SK-N-SH (cell line): Measurements from ENCODE around the gene MORN5. TPM values are rescaled to one million over a fixed set of nuclear protein-coding genes. Genes with fewer than 3 reads are reported as not detected.
A peak's percentile ranks its signal among the peaks of the same experiment; 100 is the strongest.

ENCODE experiments used
- CTCF ChIA-PET: fragments of 300-600, 350-600 bp; formaldehyde crosslinking; extraction: SDS; loops from one replicate; lab custom pipeline; 2021; lab: Yijun Ruan, JAX
- POLR2A ChIA-PET: fragments of 350-600 bp; sonication (Branson Sonifier 250); formaldehyde crosslinking; extraction: SDS; loops from one replicate; lab custom pipeline; 2020; ENCODE audit warnings: antibody characterized with exemption, inconsistent platforms; lab: Yijun Ruan, JAX
- DNase-seq: peaks from one replicate; pipeline ENCODE4 v3.0.0; 2012
- H2AFZ ChIP-seq: fragments of 200-600 bp; sonication (generic); 2 replicates; pipeline ENCODE4 v1.8.1; 2016; ENCODE audit warnings: antibody characterized with exemption, mild to moderate bottlenecking, low read depth
- H3F3A ChIP-seq: fragments of 200-600 bp; sonication (generic); replicated peaks from 2 replicates; pipeline ENCODE3; 2016; ENCODE audit warnings: antibody characterized with exemption, mild to moderate bottlenecking; ENCODE audit not compliant: insufficient read depth
- H3K27ac ChIP-seq, 2 experiments: fragments of 200-500 bp in 1 of 2; fragments of 200-600 bp in 1 of 2; sonication (Bioruptor generic) in 1 of 2; sonication (generic), shearing (Covaris generic) in 1 of 2; 2 replicates each; pipeline versions ENCODE4 v1.5.1 to v1.6.1; 2014 to 2016; ENCODE audit warnings: low read depth in 2 of 2, inconsistent platforms in 1 of 2, low read length in 1 of 2, mild to moderate bottlenecking in 1 of 2, mixed read lengths in 1 of 2
- H3K27me3 ChIP-seq: fragments of 200-600 bp; sonication (generic), shearing (Covaris generic); 2 replicates; pipeline ENCODE4 v1.6.1; 2016; ENCODE audit warnings: mixed run types; ENCODE audit not compliant: insufficient read depth
- H3K36me3 ChIP-seq, 2 experiments: fragments of 200-500 bp in 1 of 2; fragments of 200-600 bp in 1 of 2; sonication (Bioruptor generic) in 1 of 2; sonication (generic) in 1 of 2; replicated peaks in 1 of 2; 2 replicates each; pipeline versions ENCODE3 to v1.5.1; 2014 to 2016; ENCODE audit warnings: low read length in 1 of 2, mild to moderate bottlenecking in 1 of 2; ENCODE audit not compliant: insufficient read depth in 2 of 2, control insufficient read depth in 1 of 2
- H3K4me1 ChIP-seq, 2 experiments: fragments of 200-500 bp in 1 of 2; fragments of 200-600 bp in 1 of 2; sonication (Bioruptor generic) in 1 of 2; sonication (generic), shearing (Covaris generic) in 1 of 2; 2 replicates each; pipeline versions ENCODE4 v1.5.1 to v1.6.1; 2014 to 2016; ENCODE audit warnings: low read depth in 1 of 2, low read length in 1 of 2, mixed run types in 1 of 2; ENCODE audit not compliant: insufficient read depth in 2 of 2, control insufficient read depth in 1 of 2
- H3K4me2 ChIP-seq: fragments of 200-600 bp; sonication (generic), shearing (Covaris generic); 2 replicates; pipeline ENCODE4 v1.6.1; 2017; ENCODE audit warnings: mixed run types
- H3K4me3 ChIP-seq, 2 experiments: fragments of 200-500 bp in 1 of 2; fragments of 200-600 bp in 1 of 2; sonication (Bioruptor generic) in 1 of 2; sonication (generic), shearing (Covaris generic) in 1 of 2; 2 replicates each; pipeline versions ENCODE4 v1.5.1 to v1.8.1; 2014 to 2016; ENCODE audit warnings: low read depth in 2 of 2, inconsistent platforms in 1 of 2, low read length in 1 of 2, mild to moderate bottlenecking in 1 of 2, mixed read lengths in 1 of 2, moderate library complexity in 1 of 2
- H3K79me2 ChIP-seq: fragments of 200-600 bp; sonication (generic); 2 replicates; pipeline ENCODE4 v1.8.1; 2017; ENCODE audit warnings: mild to moderate bottlenecking; ENCODE audit not compliant: insufficient read depth
- H3K9ac ChIP-seq: fragments of 200-600 bp; sonication (generic); 2 replicates; pipeline ENCODE4 v1.6.1; 2017; ENCODE audit warnings: mixed run types
- H3K9me2 ChIP-seq: fragments of 200-600 bp; sonication (generic); 2 replicates; pipeline ENCODE4 v1.6.1; 2017; ENCODE audit warnings: mixed run types
- H3K9me3 ChIP-seq: fragments of 200-600 bp; sonication (generic); 2 replicates; pipeline ENCODE4 v1.6.1; 2017; ENCODE audit warnings: mixed run types, mild to moderate bottlenecking, moderate library complexity
- H4K20me1 ChIP-seq: fragments of 200-600 bp; sonication (generic); 2 replicates; pipeline ENCODE4 v1.6.1; 2017; ENCODE audit warnings: mild to moderate bottlenecking, mixed run types; ENCODE audit not compliant: insufficient read depth
- CHD2 ChIP-seq: fragments of 150-350 bp; IDR thresholded peaks from 2 replicates; pipeline ENCODE4 v1.6.1; 2018; ENCODE audit warnings: low read length; ENCODE audit not compliant: partially characterized antibody
- ELF1 ChIP-seq: IDR thresholded peaks from 2 replicates; pipeline ENCODE4 v1.4.0; 2012
- EP300 ChIP-seq, 2 experiments: IDR thresholded peaks; 2 replicates each; pipeline versions ENCODE4 v1.4.0 to v1.6.1; 2012; ENCODE audit warnings: borderline replicate concordance in 1 of 2, low read depth in 1 of 2, low read length in 1 of 2
- EZH2phosphoT487 ChIP-seq: fragments of 200-600 bp; sonication (generic); IDR thresholded peaks from 2 replicates; pipeline ENCODE4 v1.6.1; 2017; ENCODE audit warnings: low read depth, mixed run types, mild to moderate bottlenecking, antibody characterized with exemption, moderate library complexity, borderline replicate concordance
- GATA2 ChIP-seq: sonication (generic); formaldehyde crosslinking; IDR thresholded peaks from 2 replicates; pipeline ENCODE4 v1.5.0; 2020; ENCODE audit warnings: mild to moderate bottlenecking, missing genetic modification reagents
- JUND ChIP-seq: IDR thresholded peaks from 2 replicates; pipeline ENCODE4 v1.4.0; 2012
- MEF2A ChIP-seq: IDR thresholded peaks from 2 replicates; pipeline ENCODE4 v1.4.0; 2012; ENCODE audit warnings: low read depth, borderline replicate concordance
- MXI1 ChIP-seq: IDR thresholded peaks from 2 replicates; pipeline ENCODE4 v1.6.1; 2012; ENCODE audit warnings: mild to moderate bottlenecking, low read depth, low read length, improper control_type of control experiment
- NFIC ChIP-seq: IDR thresholded peaks from 2 replicates; pipeline ENCODE4 v1.4.0; 2012; ENCODE audit warnings: borderline replicate concordance
- POLR2AphosphoS5 ChIP-seq: IDR thresholded peaks from 2 replicates; pipeline ENCODE4 v1.6.1; 2012; ENCODE audit warnings: low read depth, low read length
- RCOR1 ChIP-seq: fragments of 150-350 bp; IDR thresholded peaks from 2 replicates; pipeline ENCODE4 v1.6.1; 2017; ENCODE audit warnings: antibody characterized with exemption, low read length
- RFX5 ChIP-seq: IDR thresholded peaks from 2 replicates; pipeline ENCODE4 v1.6.1; 2012; ENCODE audit warnings: mild to moderate bottlenecking, improper control_type of control experiment, low read length
- RXRA ChIP-seq: IDR thresholded peaks from 2 replicates; pipeline ENCODE4 v1.4.0; 2012; ENCODE audit warnings: low read depth, mild to moderate bottlenecking, borderline replicate concordance
- SMC3 ChIP-seq: IDR thresholded peaks from 2 replicates; pipeline ENCODE4 v1.6.1; 2012; ENCODE audit warnings: low read depth, low read length, improper control_type of control experiment
- TAF1 ChIP-seq: IDR thresholded peaks from 2 replicates; pipeline ENCODE4 v1.6.1; 2012; ENCODE audit warnings: low read depth, mild to moderate bottlenecking, low read length, moderate library complexity, borderline replicate concordance
- WGBS: methylation state at CpG from one replicate; pipeline ENCODE4 v1.1.6; 2017; ENCODE audit warnings: low lambda C conversion rate; 5-methylcytosine and 5-hydroxymethylcytosine counted together
- polyA plus RNA-seq, 3 experiments: library from polyadenylated mRNA; depleted of rRNA; stranded (reverse); fragments of >200 nt; gene quantifications; 2 replicates each; pipeline ENCODE4 v1.2.3, GENCODE V29; 2012
- TF ChIP-seq, protein P1 (sequence below): fragments of 200-600 bp; sonication (generic); IDR thresholded peaks from 2 replicates; pipeline ENCODE4 v1.6.1; 2017; ENCODE audit warnings: antibody characterized with exemption, mild to moderate bottlenecking, moderate library complexity
- TF ChIP-seq, protein P2 (sequence below): IDR thresholded peaks from 2 replicates; pipeline ENCODE4 v1.4.0; 2012; ENCODE audit warnings: low read depth, borderline replicate concordance
- TF ChIP-seq, protein P3 (sequence below): fragments of 150-350 bp; IDR thresholded peaks from 2 replicates; pipeline ENCODE4 v1.6.1; 2016; ENCODE audit warnings: mild to moderate bottlenecking, low read depth, low read length

MORN5 gene
- polyA plus RNA-seq, 1 of the 3 experiments (the other 2 are of a cell fraction): not detected

DNA sequence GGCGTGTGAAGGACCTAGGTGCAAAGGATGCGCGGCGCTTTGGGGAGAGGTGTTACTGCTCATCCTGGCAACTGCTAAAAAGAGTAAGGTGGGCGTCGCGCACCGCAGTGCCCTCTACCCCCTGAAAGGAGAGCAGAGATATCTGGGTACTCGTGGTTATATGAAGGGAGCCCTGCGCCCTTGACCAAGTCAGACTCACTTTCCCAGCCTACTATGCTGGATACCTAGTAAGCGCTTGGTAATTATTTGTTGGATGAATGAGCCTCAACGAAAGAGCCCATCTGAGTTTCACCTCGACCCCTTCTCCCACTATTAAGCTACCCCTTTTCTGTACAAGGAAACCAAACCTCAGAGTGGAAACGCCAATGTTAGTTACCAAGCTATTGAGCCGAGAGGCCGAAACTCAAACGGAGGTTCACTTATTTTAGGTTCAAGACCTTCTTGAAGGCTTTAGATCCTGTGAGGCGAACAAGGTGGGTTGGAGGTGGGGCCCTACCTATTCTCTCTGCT lies 61.0 kb downstream of the MORN5 start:
- Histone ChIP-seq H3F3A (peaks cover 3% of the 10 kb centered on the region), H2AFZ (no peak overlapping the region), H3K27ac (no peak overlapping the region), H3K9me2 (no peaks in the 10 kb centered on the region), H3K9ac (no peak overlapping the region), H4K20me1 (no peaks in the 10 kb centered on the region), H3K79me2 (no peaks in the 10 kb centered on the region), H3K9me3 (no peaks in the 10 kb centered on the region), H3K4me1 (peaks cover 0 to 10% of the 10 kb centered on the region in 2 experiments; a peak in 2 of 4 replicates), H3K4me2 (0 out of 2 replicates have a peak overlapping the region, but pooled peaks have one; percentile 66), H3K4me3 (no peak overlapping the region), H3K27me3 (peaks cover 98% of the 10 kb centered on the region), H3K36me3 (no peaks in the 10 kb centered on the region)
- WGBS: 21% methylated on average over 17 of the region's 18 CpGs
- ChIA-PET CTCF (interaction anchor here (1.0 kb wide), 1 partner anchor 19 kb away, joined by 3 read pairs; no protein-coding TSS in a partner anchor), POLR2A (no interaction called here)
- no peak for TF ChIP-seq POLR2AphosphoS5
- TF ChIP-seq EZH2phosphoT487: peak; percentile 72; the same call in 1 of the 2 replicates
- no peak for TF ChIP-seq MEF2A
- TF ChIP-seq, protein P1, sequence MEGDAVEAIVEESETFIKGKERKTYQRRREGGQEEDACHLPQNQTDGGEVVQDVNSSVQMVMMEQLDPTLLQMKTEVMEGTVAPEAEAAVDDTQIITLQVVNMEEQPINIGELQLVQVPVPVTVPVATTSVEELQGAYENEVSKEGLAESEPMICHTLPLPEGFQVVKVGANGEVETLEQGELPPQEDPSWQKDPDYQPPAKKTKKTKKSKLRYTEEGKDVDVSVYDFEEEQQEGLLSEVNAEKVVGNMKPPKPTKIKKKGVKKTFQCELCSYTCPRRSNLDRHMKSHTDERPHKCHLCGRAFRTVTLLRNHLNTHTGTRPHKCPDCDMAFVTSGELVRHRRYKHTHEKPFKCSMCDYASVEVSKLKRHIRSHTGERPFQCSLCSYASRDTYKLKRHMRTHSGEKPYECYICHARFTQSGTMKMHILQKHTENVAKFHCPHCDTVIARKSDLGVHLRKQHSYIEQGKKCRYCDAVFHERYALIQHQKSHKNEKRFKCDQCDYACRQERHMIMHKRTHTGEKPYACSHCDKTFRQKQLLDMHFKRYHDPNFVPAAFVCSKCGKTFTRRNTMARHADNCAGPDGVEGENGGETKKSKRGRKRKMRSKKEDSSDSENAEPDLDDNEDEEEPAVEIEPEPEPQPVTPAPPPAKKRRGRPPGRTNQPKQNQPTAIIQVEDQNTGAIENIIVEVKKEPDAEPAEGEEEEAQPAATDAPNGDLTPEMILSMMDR: no peak
- no peak for TF ChIP-seq NFIC
- DNase-seq: no peak

DNA sequence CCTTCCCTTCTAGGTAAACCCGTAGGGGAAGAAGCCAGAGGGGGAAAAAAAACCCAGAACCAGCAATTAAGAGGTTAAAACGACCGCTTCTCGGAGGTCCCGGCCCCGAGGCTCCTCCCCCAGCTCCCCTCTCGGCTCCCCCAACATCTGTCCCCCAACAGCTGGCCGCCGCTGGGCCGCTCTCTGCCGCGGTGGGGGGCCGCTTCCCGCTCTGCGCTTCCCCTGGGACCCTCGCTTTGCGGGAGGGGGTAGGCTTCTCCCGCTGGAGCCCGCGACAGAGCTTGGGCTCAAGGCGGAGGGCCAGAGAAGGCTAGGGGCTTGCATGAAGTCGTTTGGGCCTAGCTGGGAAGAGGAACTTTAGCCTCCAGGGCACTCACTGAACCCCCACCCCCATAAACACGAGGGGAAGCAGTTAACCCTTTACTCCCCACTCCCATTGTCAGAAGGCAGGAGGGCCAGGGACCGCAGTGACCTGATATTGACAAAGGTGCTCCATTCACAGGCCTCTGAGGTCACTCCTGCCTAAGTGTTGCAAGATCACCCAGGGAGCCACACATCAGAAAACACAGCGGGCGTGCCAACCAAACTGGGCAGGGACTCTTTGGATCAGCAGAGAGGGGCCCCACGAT lies 61.6 kb downstream of the MORN5 start:
- peaks cover 0 to 10% of the 10 kb centered on the region in 2 experiments; a peak in 2 of 4 replicates for H3K4me1 ChIP-seq
- peak; percentile 59 for DNase-seq
- H3K4me2 ChIP-seq: no peak overlapping the region
- H4K20me1 ChIP-seq: no peaks in the 10 kb centered on the region
- H3K27me3 ChIP-seq: peaks cover 98% of the 10 kb centered on the region
- H3K9ac ChIP-seq: no peak overlapping the region
- no peaks in the 10 kb centered on the region for H3K79me2 ChIP-seq
- TF ChIP-seq EZH2phosphoT487 (peak; percentile 35; the same call in 1 of the 2 replicates), EP300 (IDR thresholded peaks at IDR 0.05; ENCODE audit: borderline replicate concordance in 1 of 2, low read depth in 1 of 2, low read length in 1 of 2) (no peak)
- TF ChIP-seq, all 33 proteins: peak for 1
- H3F3A ChIP-seq: peaks cover 3% of the 10 kb centered on the region
- no peaks in the 10 kb centered on the region for H3K9me3 ChIP-seq
- POLR2A ChIA-PET: no interaction called here
- H3K27ac ChIP-seq: no peak overlapping the region
- H3K36me3 ChIP-seq: no peaks in the 10 kb centered on the region
- 15% methylated on average over 11 of the region's 27 CpGs for WGBS
- H3K9me2 ChIP-seq: no peaks in the 10 kb centered on the region
- no peak overlapping the region for H2AFZ ChIP-seq
- CTCF ChIA-PET: no interaction called here
- H3K4me3 ChIP-seq: no peak overlapping the region

DNA sequence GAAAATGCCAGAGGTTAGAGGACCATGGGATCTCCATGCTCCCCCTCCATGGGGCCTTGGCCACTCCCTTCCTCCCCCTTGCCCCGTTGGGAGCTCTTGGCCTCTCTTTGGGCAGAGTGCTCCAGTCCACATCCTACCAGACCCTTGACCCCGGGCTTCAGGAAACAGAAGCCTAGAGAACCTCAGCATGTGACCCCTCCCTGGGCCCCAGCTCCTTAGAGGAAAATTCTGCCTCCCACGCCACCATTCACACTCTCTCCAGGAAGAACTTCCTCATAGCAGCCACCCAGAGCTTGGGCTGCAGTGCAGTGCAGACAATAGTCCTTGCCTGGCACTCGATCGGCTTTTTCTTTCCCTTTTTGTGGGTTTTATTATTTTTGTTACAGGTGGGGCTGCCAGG lies 63.1 kb downstream of the MORN5 start:
- Histone ChIP-seq H3F3A (peaks cover under 1% of the 10 kb centered on the region), H3K27me3 (peaks cover 99% of the 10 kb centered on the region), H3K9me2 (no peaks in the 10 kb centered on the region), H3K9me3 (no peaks in the 10 kb centered on the region), H3K9ac (no peak overlapping the region), H3K4me3 (no peak overlapping the region), H3K27ac (no peak overlapping the region), H2AFZ (no peak overlapping the region), H4K20me1 (no peaks in the 10 kb centered on the region), H3K36me3 (no peaks in the 10 kb centered on the region), H3K79me2 (no peaks in the 10 kb centered on the region), H3K4me2 (no peak overlapping the region), H3K4me1 (peaks cover 0 to 10% of the 10 kb centered on the region in 2 experiments; a peak in 2 of 4 replicates)
- ChIA-PET CTCF (interaction anchor here (1.5 kb wide), 1 partner anchor 124 kb away, joined by 8 read pairs; no protein-coding TSS in a partner anchor), POLR2A (no interaction called here)
- 38% methylated on average over 5 of the region's 5 CpGs for WGBS
- peak; percentile 21 for DNase-seq
- TF ChIP-seq MEF2A (no peak), MXI1 (no peak), RXRA (no peak), CHD2 (no peak), GATA2 (no peak), JUND (no peak), RFX5 (no peak), SMC3 (no peak), NFIC (no peak), ELF1 (no peak), TAF1 (no peak), RCOR1 (no peak)
- TF ChIP-seq, protein P2, sequence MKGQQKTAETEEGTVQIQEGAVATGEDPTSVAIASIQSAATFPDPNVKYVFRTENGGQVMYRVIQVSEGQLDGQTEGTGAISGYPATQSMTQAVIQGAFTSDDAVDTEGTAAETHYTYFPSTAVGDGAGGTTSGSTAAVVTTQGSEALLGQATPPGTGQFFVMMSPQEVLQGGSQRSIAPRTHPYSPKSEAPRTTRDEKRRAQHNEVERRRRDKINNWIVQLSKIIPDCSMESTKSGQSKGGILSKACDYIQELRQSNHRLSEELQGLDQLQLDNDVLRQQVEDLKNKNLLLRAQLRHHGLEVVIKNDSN: no peak
- TF ChIP-seq, protein P3, sequence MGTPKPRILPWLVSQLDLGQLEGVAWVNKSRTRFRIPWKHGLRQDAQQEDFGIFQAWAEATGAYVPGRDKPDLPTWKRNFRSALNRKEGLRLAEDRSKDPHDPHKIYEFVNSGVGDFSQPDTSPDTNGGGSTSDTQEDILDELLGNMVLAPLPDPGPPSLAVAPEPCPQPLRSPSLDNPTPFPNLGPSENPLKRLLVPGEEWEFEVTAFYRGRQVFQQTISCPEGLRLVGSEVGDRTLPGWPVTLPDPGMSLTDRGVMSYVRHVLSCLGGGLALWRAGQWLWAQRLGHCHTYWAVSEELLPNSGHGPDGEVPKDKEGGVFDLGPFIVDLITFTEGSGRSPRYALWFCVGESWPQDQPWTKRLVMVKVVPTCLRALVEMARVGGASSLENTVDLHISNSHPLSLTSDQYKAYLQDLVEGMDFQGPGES: no peak
